ENCODE results near the gene APOBEC3A. TPM values are rescaled to one million over a fixed set of nuclear protein-coding genes. Genes with fewer than 3 reads are reported as not detected.
"Not testable (repeated sequence)": the region's sequence is repeated elsewhere in the genome, so short reads cannot be mapped to it uniquely, and the experiment has no call there.

APOBEC3A gene
- total and polyA plus RNA-seq, 2 of the 13 experiments (the other 11 are each of a cell fraction or from before 2014, with no cell fraction given): not detected

DNA sequence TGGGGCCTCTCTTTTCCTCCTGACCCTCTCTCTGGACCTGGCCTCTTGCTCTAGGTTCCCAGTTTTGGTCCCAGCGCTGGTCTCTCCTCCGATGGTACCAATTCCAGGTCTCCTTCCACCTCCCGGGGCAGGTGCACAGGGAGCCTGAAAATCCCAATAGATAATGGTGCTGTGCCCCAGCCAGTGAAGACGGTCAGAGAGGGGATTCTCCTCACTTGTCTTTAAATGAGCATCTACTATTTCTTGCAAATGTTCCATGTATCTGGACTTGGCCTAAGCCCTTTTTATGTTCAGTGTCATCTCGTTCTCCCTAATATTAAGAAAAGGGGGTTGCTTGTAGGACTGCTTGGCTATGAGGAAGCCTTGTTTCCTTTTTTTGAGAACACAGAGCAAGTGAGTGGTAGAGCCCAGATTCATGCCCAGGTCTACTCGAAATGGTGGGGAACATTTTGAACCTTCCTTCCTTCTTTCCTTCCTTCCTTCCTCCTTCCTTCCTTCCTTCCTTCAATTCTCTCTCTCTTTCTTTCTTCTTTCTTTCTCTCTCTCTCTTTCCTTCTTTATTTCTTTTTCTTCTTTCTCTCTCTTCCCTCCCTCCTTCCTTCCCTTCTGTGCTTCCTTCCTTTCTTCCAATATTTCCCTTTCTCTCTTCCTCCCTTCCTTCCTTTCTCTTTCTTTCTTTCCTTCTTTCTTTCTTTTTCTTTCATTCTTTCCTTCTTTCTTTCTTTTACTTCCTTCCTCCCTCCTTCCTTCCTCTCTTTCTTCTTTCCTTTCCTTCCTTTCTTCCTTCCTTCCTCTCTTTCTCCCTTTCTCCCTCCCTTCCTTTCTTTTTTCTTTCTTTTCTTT is 620 bp downstream of the APOBEC3A start:
- CTCF ChIA-PET (ENCODE audit: low intra/inter-chr PET ratio, low total read pairs): no interaction called here
- Histone ChIP-seq H3K36me3 (replicated peaks in 1 of 2; ENCODE audit: control insufficient read depth in 1 of 2, insufficient read depth in 2 of 2, low read length in 2 of 2) (no peaks in the 10 kb centered on the region), H4K20me1 (ENCODE audit: insufficient read depth, low read length) (no peaks in the 10 kb centered on the region), H3K27ac (ENCODE audit: extremely low read length, insufficient read depth, low read length) (no peak overlapping the region), H3K9ac (ENCODE audit: insufficient read depth, low read depth, low read length) (no peak overlapping the region), H3K27me3 (ENCODE audit: control insufficient read depth in 1 of 2, insufficient read depth in 2 of 2, low read length in 2 of 2) (peaks cover 0 to 14% of the 10 kb centered on the region in 2 experiments; a peak in 4 of 5 replicates), H3K79me2 (ENCODE audit: insufficient read depth, low read length) (no peaks in the 10 kb centered on the region), H3K9me3 (ENCODE audit: low read length) (no peaks in the 10 kb centered on the region), H3K4me1 (ENCODE audit: insufficient read depth, low read length) (peaks cover 18% of the 10 kb centered on the region), H3K4me3 (replicated peaks in 1 of 3; ENCODE audit: insufficient read depth in 1 of 3, low read depth in 2 of 3, low read length in 3 of 3) (no peak overlapping the region), H3K4me2 (ENCODE audit: low read depth, low read length) (no peak overlapping the region), H2AFZ (ENCODE audit: low read length) (no peak overlapping the region)
- DNase-seq (ENCODE audit: low spot score): no peak
- intact Hi-C loops (cut with micrococcal nuclease; ENCODE audit: unreplicated experiment) (no loop called here), in situ Hi-C loops (cut with HindIII; ENCODE audit: extremely low pct_ligation_motif_present, low pct_unique_long_range_greater_than_20kb) (no loop called here)
- no peak for ATAC-seq
- no peak for FAIRE-seq
- POLR2A ChIA-PET: no interaction called here
- no TSS peak for BruUV-seq (replicated peaks)
- TF ChIP-seq KLF11 (CRISPR knock-in tag; IDR thresholded peaks at IDR 0.05): no peak
- 11% methylated on average over 6 of the region's 6 CpGs for WGBS (ENCODE audit: low lambda C conversion rate)

DNA sequence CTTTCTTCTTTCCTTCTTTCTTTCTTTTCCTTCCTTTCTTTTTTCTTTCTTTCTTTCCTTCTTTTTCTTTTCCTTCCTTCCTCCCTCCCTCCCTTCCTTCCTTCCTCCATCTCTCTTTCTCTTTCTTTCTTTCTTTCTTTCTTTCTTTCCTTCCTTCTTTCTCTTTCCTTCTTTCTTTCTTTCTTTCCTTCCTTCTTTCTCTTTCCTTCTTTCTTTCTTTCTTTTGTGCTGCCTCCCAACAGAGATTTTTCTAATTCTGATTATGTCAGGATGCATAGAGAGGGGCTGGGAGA is 1.2 kb downstream of the APOBEC3A start:
- H3K27ac ChIP-seq (ENCODE audit: extremely low read length, insufficient read depth, low read length); POLR2A ChIA-PET; ATAC-seq; H3K9me3 ChIP-seq (ENCODE audit: low read length); H3K4me3 ChIP-seq (replicated peaks in 1 of 3; ENCODE audit: insufficient read depth in 1 of 3, low read depth in 2 of 3, low read length in 3 of 3); H3K4me2 ChIP-seq (ENCODE audit: low read depth, low read length); in situ Hi-C loops (cut with HindIII; ENCODE audit: extremely low pct_ligation_motif_present, low pct_unique_long_range_greater_than_20kb); DNase-seq (ENCODE audit: low spot score); FAIRE-seq; BruUV-seq (replicated peaks); H2AFZ ChIP-seq (ENCODE audit: low read length); H3K27me3 ChIP-seq (ENCODE audit: control insufficient read depth in 1 of 2, insufficient read depth in 2 of 2, low read length in 2 of 2); CTCF ChIA-PET (ENCODE audit: low intra/inter-chr PET ratio, low total read pairs); H3K36me3 ChIP-seq (replicated peaks in 1 of 2; ENCODE audit: control insufficient read depth in 1 of 2, insufficient read depth in 2 of 2, low read length in 2 of 2); intact Hi-C loops (cut with micrococcal nuclease; ENCODE audit: unreplicated experiment); H3K79me2 ChIP-seq (ENCODE audit: insufficient read depth, low read length); H4K20me1 ChIP-seq (ENCODE audit: insufficient read depth, low read length); H3K9ac ChIP-seq (ENCODE audit: insufficient read depth, low read depth, low read length): not testable (repeated sequence)
- H3K4me1 ChIP-seq (ENCODE audit: insufficient read depth, low read length): peaks cover 21% of the 10 kb centered on the region

DNA sequence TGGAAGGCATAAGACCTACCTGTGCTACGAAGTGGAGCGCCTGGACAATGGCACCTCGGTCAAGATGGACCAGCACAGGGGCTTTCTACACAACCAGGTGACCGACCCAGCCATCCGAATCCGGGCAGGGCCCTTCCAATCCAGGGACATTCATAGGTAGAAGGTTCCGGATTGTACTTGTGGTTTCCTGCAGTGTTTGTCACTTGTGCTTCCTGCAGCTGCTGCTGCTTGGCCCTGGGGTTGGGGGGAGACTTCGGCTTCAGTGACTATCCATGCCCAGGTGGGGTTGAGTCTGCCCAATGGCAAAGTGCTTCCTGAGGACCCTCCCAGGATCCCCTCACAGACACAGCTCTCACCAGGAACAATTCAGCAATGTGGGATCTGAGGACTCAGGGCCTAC is 2.2 kb downstream of the APOBEC3A start:
- ChIA-PET CTCF (ENCODE audit: low intra/inter-chr PET ratio, low total read pairs) (no interaction called here), POLR2A (no interaction called here)
- peaks cover 0 to 4% of the 10 kb centered on the region in 2 experiments; a peak in 1 of 5 replicates for H3K27me3 ChIP-seq (ENCODE audit: control insufficient read depth in 1 of 2, insufficient read depth in 2 of 2, low read length in 2 of 2)
- H3K4me2 ChIP-seq (ENCODE audit: low read depth, low read length): no peak overlapping the region
- no peaks in the 10 kb centered on the region for H3K79me2 ChIP-seq (ENCODE audit: insufficient read depth, low read length)
- no peak overlapping the region for H3K9ac ChIP-seq (ENCODE audit: insufficient read depth, low read depth, low read length)
- intact Hi-C loops (cut with micrococcal nuclease; ENCODE audit: unreplicated experiment) (no loop called here), in situ Hi-C loops (cut with HindIII; ENCODE audit: extremely low pct_ligation_motif_present, low pct_unique_long_range_greater_than_20kb) (no loop called here)
- no peak for DNase-seq (ENCODE audit: low spot score)
- no peaks in the 10 kb centered on the region for H4K20me1 ChIP-seq (ENCODE audit: insufficient read depth, low read length)
- FAIRE-seq: no peak
- ATAC-seq: no peak
- no TSS peak for BruUV-seq (replicated peaks)
- no peaks in the 10 kb centered on the region for H3K36me3 ChIP-seq (replicated peaks in 1 of 2; ENCODE audit: control insufficient read depth in 1 of 2, insufficient read depth in 2 of 2, low read length in 2 of 2)
- no peak overlapping the region for H2AFZ ChIP-seq (ENCODE audit: low read length)
- peaks cover 29% of the 10 kb centered on the region for H3K4me1 ChIP-seq (ENCODE audit: insufficient read depth, low read length)
- H3K27ac ChIP-seq (ENCODE audit: extremely low read length, insufficient read depth, low read length): no peak overlapping the region
- H3K4me3 ChIP-seq (replicated peaks in 1 of 3; ENCODE audit: insufficient read depth in 1 of 3, low read depth in 2 of 3, low read length in 3 of 3): no peak overlapping the region
- 24% methylated on average over 6 of the region's 8 CpGs for WGBS (ENCODE audit: low lambda C conversion rate)
- no peaks in the 10 kb centered on the region for H3K9me3 ChIP-seq (ENCODE audit: low read length)
- TF ChIP-seq, protein P1, sequence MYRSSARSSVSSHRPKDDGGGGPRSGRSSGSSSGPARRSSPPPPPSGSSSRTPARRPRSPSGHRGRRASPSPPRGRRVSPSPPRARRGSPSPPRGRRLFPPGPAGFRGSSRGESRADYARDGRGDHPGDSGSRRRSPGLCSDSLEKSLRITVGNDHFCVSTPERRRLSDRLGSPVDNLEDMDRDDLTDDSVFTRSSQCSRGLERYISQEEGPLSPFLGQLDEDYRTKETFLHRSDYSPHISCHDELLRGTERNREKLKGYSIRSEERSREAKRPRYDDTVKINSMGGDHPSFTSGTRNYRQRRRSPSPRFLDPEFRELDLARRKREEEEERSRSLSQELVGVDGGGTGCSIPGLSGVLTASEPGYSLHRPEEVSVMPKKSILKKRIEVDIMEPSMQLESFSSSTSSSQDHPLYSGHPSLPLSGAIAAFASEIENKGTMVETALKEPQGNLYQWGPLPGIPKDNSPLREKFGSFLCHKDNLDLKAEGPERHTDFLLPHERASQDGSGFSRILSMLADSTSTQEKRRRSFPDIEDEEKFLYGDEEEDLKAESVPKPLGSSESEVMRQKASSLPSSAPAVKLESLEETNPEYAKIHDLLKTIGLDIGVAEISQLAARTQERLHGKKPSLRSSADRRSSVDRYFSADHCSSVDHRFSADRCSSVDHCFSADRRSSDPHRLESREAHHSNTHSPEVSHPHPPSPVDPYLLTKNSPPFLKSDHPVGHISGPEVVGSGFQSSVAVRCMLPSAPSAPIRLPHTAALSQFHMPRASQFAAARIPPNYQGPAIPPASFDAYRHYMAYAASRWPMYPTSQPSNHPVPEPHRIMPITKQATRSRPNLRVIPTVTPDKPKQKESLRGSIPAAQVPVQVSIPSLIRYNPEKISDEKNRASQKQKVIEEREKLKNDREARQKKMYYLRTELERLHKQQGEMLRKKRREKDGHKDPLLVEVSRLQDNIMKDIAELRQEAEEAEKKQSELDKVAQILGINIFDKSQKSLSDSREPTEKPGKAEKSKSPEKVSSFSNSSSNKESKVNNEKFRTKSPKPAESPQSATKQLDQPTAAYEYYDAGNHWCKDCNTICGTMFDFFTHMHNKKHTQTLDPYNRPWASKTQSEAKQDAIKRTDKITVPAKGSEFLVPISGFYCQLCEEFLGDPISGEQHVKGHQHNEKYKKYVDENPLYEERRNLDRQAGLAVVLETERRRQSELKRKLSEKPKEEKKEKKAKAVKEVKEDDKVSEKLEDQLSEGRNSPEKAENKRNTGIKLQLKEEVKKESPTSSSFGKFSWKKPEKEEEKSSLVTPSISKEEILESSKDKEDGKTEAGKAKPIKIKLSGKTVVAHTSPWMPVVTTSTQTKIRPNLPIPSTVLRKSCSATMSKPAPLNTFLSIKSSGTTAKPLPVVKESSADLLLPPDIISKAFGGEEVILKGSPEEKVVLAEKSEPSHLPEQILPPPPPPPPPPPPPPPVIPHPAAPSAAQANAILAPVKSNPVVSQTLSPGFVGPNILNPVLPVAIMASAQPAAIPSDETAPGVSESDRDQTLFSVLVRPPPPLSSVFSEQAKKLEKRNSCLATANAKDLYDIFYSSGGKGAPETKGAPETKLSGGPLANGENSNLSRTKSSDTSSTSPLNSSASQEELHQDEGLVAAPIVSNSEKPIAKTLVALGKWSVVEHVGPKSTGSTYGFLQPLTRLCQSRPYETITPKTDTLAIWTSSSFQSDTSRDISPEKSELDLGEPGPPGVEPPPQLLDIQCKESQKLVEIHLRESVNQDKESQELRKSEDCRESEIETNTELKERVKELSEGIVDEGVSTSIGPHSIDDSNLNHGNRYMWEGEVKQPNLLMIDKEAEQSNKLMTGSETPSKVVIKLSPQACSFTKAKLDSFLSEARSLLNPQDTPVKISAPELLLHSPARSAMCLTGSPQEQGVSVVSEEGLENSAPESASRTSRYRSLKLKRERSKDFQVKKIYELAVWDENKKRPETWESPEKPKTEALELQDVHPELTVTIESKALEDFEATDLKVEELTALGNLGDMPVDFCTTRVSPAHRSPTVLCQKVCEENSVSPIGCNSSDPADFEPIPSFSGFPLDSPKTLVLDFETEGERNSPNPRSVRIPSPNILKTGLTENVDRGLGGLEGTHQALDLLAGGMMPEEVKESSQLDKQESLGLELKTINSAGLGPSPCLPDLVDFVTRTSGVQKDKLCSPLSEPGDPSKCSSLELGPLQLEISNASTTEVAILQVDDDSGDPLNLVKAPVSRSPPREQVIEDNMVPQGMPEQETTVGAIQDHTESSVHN (CRISPR knock-in tag; IDR thresholded peaks at IDR 0.05): no peak
- no peak for TF ChIP-seq CCAR2 (optimal IDR thresholded peaks at IDR 0.05; ENCODE audit: low read depth, low read length)
